ENCODE data around the gene SHH.

GRCh38 chr7:155765458-155765857, 46.8 kb downstream of the SHH start:
- TF ChIP-seq CTCF (IDR thresholded peaks at IDR 0.05) (no peak), POLR2A (IDR thresholded peaks at IDR 0.05) (no peak), EP300 (IDR thresholded peaks at IDR 0.05) (no peak)
